ENCODE data around the gene GTF2F2.

Gene GTF2F2

GRCh38 chr13:45102136-45102507 lies 18.2 kb upstream of the GTF2F2 start:
- DNase-seq (ENCODE audit: low read depth in 1 of 2, low spot score in 1 of 2): no peak
- TF ChIP-seq POLR2AphosphoS5 (IDR thresholded peaks at IDR 0.05; ENCODE audit: low read depth): no peak
- TF ChIP-seq SPI1 (IDR thresholded peaks at IDR 0.05; ENCODE audit: borderline replicate concordance, low read depth): no peak
- TF ChIP-seq GABPA (IDR thresholded peaks at IDR 0.05; ENCODE audit: low read depth): no peak
- TF ChIP-seq, protein P1, sequence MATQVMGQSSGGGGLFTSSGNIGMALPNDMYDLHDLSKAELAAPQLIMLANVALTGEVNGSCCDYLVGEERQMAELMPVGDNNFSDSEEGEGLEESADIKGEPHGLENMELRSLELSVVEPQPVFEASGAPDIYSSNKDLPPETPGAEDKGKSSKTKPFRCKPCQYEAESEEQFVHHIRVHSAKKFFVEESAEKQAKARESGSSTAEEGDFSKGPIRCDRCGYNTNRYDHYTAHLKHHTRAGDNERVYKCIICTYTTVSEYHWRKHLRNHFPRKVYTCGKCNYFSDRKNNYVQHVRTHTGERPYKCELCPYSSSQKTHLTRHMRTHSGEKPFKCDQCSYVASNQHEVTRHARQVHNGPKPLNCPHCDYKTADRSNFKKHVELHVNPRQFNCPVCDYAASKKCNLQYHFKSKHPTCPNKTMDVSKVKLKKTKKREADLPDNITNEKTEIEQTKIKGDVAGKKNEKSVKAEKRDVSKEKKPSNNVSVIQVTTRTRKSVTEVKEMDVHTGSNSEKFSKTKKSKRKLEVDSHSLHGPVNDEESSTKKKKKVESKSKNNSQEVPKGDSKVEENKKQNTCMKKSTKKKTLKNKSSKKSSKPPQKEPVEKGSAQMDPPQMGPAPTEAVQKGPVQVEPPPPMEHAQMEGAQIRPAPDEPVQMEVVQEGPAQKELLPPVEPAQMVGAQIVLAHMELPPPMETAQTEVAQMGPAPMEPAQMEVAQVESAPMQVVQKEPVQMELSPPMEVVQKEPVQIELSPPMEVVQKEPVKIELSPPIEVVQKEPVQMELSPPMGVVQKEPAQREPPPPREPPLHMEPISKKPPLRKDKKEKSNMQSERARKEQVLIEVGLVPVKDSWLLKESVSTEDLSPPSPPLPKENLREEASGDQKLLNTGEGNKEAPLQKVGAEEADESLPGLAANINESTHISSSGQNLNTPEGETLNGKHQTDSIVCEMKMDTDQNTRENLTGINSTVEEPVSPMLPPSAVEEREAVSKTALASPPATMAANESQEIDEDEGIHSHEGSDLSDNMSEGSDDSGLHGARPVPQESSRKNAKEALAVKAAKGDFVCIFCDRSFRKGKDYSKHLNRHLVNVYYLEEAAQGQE (IDR thresholded peaks at IDR 0.05; ENCODE audit: insufficient replicate concordance, low read depth): no peak
- TF ChIP-seq, protein P2, sequence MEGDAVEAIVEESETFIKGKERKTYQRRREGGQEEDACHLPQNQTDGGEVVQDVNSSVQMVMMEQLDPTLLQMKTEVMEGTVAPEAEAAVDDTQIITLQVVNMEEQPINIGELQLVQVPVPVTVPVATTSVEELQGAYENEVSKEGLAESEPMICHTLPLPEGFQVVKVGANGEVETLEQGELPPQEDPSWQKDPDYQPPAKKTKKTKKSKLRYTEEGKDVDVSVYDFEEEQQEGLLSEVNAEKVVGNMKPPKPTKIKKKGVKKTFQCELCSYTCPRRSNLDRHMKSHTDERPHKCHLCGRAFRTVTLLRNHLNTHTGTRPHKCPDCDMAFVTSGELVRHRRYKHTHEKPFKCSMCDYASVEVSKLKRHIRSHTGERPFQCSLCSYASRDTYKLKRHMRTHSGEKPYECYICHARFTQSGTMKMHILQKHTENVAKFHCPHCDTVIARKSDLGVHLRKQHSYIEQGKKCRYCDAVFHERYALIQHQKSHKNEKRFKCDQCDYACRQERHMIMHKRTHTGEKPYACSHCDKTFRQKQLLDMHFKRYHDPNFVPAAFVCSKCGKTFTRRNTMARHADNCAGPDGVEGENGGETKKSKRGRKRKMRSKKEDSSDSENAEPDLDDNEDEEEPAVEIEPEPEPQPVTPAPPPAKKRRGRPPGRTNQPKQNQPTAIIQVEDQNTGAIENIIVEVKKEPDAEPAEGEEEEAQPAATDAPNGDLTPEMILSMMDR (IDR thresholded peaks at IDR 0.05; ENCODE audit: insufficient read depth, low read length): no peak
- Histone ChIP-seq H3K4me3 (replicated peaks; ENCODE audit: insufficient read depth, low read length) (no peak overlapping the region), H3K27ac (replicated peaks) (no peak overlapping the region), H3K27me3 (ENCODE audit: insufficient read depth, poor library complexity, severe bottlenecking) (no peaks in the 10 kb centered on the region)

- Histone ChIP-seq H3K27me3 (ENCODE audit: insufficient read depth, poor library complexity, severe bottlenecking) (no peaks in the 10 kb centered on the region), H3K27ac (replicated peaks) (no peak overlapping the region), H3K4me3 (replicated peaks; ENCODE audit: insufficient read depth, low read length) (no peak overlapping the region)
- DNase-seq (ENCODE audit: low read depth in 1 of 2, low spot score in 1 of 2): no peak
- TF ChIP-seq, protein P2 (IDR thresholded peaks at IDR 0.05; ENCODE audit: insufficient read depth, low read length): no peak
- no peak for TF ChIP-seq GABPA (IDR thresholded peaks at IDR 0.05; ENCODE audit: low read depth)
- TF ChIP-seq, protein P1 (IDR thresholded peaks at IDR 0.05; ENCODE audit: insufficient replicate concordance, low read depth): no peak
- TF ChIP-seq SPI1 (IDR thresholded peaks at IDR 0.05; ENCODE audit: borderline replicate concordance, low read depth): no peak
- no peak for TF ChIP-seq POLR2AphosphoS5 (IDR thresholded peaks at IDR 0.05; ENCODE audit: low read depth)
These were observed 16.9 kb upstream of the GTF2F2 start for GRCh38 chr13:45103449-45103848.

DNA sequence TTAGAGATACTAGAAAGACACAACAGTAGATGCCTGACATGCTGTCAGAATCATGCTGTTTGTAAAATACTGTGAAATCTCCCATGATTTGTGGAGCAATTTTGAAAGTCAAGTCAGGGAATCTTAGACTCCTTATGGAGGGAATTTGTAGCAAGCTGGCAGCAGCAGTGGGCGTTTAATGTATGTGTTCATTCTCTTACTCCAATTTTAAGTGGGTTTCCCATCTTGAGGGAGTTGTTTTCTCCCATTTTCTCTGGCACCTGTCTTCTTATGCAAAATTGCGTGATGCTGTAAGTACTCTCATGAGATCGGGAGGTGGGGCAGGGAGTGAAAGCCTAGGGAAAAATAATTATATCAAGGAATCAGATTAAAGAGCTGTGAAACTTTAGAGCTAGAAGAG lies 16.0 kb upstream of the GTF2F2 start:
- no peak for TF ChIP-seq POLR2AphosphoS5 (IDR thresholded peaks at IDR 0.05; ENCODE audit: low read depth)
- TF ChIP-seq, protein P2 (IDR thresholded peaks at IDR 0.05; ENCODE audit: insufficient read depth, low read length): no peak
- TF ChIP-seq GABPA (IDR thresholded peaks at IDR 0.05; ENCODE audit: low read depth): no peak
- no peak for TF ChIP-seq SPI1 (IDR thresholded peaks at IDR 0.05; ENCODE audit: borderline replicate concordance, low read depth)
- TF ChIP-seq, protein P1 (IDR thresholded peaks at IDR 0.05; ENCODE audit: insufficient replicate concordance, low read depth): no peak
- Histone ChIP-seq H3K27ac (replicated peaks) (no peak overlapping the region), H3K4me3 (replicated peaks; ENCODE audit: insufficient read depth, low read length) (no peak overlapping the region), H3K27me3 (ENCODE audit: insufficient read depth, poor library complexity, severe bottlenecking) (no peaks in the 10 kb centered on the region)
- no peak for DNase-seq (ENCODE audit: low read depth in 1 of 2, low spot score in 1 of 2)
